GM23248 (cell line): ENCODE measurements around the gene LDHAL6B.

ENCODE experiments used
- EZH2 ChIP-seq: fragments of 200-600 bp; sonication (generic); IDR thresholded peaks from 2 replicates; pipeline ENCODE4 v1.6.1; 2018; ENCODE audit warnings: antibody characterized with exemption, mild to moderate bottlenecking; ENCODE audit not compliant: insufficient read depth, poor library complexity, severe bottlenecking
- EZH2phosphoT487 ChIP-seq: fragments of 200-600 bp; sonication (generic); IDR thresholded peaks from 2 replicates; pipeline ENCODE4 v1.6.1; 2018; ENCODE audit warnings: antibody characterized with exemption, moderate library complexity, mild to moderate bottlenecking, low read depth; ENCODE audit not compliant: insufficient read depth

DNA sequence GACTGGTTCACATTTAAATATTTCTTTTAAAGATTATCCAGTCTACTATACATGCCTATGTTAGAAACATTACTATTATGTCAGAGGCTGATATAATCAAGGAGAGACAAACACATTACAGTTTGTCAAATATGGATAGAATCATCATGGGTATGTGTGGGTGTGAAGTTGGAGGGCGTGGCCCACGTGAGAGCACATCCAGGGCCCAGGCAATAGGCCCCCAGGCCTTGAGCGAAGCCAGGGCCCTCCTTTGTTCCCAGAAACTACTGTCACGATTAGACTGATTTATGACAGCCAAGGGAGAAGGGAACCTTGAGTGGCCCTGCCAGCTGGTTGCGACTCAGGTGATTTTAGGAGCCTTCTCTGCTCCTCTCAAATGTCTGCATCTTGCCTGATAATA lies 26.9 kb upstream of the LDHAL6B start:
- TF ChIP-seq EZH2phosphoT487 (no peak), EZH2 (no peak)
